HG03469 (cell line): ENCODE data around the gene SPAG9.

Source experiments
- ATAC-seq: cut with Tn5 transposase; IDR thresholded peaks from one replicate; pipeline ENCODE4 v1.9.1; 2021; ENCODE audit warnings: mild to moderate bottlenecking, moderate library complexity, moderate number of reproducible peaks; ENCODE audit not compliant: unreplicated experiment

SPAG9 gene

DNA sequence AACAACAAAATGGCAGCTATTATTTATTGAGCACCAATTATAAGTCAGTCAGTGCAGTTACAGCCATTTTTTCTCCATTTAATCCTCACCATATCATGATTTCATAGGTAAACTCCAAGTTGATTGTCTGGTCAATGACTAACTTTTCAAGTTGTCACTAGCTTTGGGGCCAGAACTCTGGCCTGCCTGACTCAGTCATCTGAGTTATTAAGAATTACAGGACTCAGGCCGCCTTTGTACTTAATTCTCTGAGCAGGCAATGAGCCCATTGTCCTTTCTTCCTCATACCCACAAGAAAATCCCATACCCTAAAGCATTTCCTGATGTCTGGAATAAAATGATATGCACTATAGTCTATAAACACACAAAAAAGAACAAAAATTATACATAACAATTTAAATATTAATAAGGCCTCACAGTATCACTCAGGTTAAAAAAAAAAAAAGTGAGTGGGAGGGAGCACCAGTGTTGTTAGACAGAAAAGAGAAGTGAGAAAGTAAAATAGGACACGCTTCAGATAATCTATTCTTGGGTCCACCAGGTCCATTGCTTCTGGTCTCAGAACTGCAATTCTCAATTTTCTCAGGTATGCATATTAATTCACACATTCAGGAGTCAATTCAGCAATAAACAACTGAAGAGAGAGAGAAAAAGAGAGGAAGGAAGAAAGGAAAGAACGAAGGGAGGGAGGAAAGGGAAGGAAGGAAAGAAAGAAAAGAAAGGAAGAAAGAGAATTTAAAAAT is 70.2 kb downstream of the SPAG9 start:
- peak; percentile 59 for ATAC-seq

DNA sequence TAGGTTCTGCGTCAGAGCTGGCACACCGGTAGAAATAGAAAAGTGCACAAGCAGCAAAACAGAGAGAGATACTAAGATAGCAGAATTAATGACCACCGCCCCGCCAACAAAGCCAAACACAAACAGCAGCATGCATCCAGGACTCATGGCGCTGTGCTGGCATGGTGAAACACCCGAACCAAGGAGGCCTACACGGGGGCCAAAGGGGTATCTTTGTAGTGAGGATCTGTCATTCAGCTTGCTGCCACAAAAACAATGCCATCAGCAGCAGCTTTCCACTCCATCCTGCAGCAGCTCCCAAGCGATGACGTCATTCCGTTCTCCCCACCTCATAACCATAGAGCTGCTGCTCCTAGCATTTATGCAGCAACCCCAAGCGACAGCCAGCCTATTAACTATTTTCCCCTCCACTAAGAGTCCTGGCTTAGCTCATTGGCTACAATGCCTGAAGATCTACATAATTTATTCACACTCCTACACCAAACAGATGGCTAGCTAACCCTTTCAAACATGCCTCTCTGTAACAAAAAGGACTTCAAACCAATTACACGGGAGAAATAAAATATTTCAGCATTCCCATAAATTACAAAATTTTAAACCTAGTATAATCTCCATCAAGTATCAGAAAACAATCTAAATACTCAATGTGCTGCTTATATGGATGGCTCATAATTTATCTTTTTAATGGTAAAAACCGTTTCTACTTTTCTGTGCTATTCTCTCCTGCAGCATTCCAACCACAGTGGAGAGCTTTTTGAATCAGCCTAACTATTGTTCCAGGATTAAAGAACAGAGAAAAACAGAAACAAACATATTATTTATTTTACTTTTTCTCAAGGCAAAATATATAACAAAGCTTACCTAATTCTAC is 73.9 kb downstream of the SPAG9 start:
- no peak for ATAC-seq

DNA sequence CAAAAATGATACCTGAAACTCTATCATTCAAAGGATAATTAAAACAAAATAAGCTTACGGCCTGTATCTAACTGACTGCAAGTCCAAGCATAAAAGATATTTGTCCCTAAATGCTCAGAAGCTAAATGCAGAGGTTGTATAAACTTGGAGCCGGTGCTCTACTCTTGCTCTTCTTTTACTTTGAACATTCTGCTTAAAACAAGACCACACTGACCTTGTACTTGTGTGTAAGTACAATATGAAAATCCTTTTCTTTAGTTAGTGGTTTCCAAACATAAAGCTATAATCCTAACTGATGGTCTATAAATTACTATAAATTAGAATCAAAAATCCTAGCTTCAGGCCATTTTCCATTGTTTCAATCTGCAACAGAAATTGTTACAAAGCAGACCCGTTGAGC is 74.6 kb downstream of the SPAG9 start:
- ATAC-seq: no peak

DNA sequence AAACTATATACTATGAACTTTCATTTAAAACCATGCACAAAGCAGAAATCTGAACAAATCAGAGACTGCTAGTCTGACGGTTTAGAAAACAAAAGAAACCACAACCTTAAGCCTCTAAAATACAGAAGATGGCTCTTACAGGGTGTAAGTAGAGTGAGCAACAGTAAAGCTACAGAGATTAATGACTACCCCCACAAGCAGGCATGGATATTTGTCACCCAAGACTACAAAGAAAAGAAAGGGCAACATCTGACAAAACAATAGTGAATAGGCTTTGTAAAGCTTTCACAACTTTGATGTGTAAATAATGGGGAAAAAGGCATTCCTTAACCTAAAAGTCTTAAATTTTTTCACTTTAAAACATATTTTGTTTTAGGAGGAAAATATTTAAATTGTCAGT is 75.0 kb downstream of the SPAG9 start:
- no peak for ATAC-seq

DNA sequence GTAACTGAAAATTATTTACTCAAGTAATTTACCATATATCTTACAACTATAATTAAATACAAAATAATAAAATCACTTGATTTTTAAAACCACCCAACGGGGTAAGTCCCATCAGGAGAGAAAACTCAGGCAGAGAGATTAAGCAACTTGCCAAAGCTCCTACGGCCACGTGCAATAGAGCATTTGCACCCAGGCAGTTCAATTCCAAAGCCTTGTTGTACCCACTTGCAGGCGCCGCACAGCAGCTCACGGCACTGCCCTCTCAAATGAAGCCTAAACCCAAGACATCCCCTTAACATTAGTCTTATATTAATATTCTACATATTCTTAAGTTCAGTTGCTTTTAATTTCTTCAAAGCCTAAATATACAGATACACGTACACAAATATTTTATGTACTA is 75.7 kb downstream of the SPAG9 start:
- ATAC-seq: no peak

DNA sequence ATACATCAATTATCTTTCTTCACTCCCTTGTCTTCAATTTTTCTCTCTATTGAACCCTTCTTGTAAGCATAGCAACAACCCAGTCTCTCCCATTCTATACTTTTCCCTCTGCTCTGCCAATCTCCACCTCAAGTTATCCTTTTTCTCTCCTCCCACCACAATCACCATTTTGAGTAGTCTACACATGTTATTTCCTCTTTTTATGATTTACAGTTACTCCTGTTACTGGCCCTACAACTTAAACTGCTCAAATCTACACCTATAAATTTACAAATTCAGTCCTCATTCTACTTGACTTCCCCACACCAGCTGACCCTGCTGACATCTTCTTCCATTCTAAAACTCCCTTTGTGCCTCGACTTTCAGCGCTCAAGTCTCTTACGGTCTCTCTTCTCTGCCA is 84.6 kb downstream of the SPAG9 start:
- ATAC-seq: no peak

DNA sequence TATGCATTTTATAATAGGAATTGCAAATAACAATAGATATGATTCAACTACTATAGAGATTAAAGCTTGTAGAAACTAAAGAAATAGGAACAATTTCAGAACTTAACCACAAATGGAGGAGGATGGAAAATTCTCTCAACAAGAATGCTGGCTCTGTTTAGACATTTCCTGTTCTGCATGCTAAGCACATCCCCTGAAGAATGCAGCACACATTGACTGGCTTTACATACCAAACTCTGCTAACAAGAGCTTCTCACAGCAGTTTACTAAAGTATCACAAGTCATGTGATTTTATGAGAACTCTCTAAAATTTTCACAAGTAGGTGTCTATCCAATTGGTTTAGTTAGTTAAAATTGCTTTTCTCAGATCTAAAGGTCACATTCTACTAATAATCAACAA is 85.2 kb downstream of the SPAG9 start:
- no peak for ATAC-seq

DNA sequence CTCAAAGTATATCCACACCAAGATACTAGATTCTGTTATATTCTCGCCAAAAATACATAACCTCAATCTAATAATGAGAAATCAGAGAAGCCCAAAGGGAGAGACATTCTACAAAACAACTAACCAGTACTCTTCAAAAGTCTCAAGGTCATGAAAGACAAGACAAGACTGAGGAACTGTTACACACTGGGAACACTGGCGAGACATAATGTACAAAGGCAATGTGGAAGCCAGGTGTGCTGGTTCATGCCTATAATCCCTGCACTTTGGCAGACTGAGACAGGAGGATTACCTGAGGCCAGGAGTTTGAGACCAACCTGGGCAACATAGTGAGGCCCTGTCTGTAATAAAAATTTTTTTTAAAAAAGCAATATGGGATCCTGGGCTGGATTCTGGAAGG is 85.9 kb downstream of the SPAG9 start:
- ATAC-seq: no peak

DNA sequence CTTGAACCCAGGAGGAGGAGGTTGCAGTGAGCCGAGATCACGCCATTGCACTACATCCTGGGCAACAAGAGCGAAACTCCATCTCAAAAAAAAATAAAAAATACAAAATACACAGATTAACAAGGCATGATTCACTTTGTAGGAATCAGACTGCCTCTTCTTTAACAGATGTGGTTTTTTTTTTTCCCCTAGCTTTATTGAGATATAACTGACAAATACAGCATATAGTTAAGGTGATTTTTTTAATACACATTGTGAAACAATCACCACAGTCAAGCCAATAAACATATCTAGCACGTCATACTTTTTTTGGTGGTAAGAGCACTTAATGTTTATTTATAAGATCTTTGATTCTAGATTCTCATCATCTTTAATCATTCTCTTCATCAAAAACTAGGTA is 87.8 kb downstream of the SPAG9 start:
- ATAC-seq: no peak

DNA sequence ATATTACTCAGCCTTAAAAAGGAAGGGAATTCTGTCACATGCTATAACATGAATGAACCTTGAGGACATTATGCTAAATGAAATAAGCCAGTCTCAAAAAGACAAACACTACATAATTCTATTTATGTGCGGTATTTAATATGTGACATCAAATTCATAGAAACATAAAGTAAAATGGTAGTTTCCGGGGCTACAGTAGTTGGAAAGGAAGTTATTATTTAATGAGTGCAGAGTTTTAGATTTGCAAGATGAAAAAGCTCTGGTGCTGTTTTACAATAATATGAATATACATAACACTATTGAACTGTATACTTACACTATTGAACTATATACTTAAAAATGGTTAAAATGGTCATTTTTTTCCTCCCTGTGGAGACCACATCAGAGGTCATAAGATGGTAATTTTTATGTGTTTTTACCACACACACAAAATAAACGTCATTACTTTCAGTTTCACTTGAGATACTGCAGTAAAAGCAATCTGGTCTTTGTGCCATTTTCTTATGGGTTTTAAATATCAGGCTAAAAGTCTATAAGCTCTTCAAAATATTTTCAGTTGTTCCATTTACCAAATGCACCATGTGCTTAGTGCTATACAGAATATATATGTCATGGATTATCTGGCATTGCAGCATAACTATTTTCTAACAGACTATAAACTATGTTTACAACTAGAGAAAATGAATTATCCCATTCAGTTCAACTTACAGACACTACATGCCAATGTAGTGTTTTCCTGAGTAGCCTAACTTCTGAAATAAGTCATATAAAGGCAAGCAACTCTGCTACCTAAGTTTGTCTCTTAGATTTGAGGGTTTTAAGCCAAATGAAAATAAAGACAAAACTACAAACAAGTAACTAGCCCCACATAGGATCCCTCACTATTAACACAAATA is 90.9 kb downstream of the SPAG9 start:
- ATAC-seq: no peak

DNA sequence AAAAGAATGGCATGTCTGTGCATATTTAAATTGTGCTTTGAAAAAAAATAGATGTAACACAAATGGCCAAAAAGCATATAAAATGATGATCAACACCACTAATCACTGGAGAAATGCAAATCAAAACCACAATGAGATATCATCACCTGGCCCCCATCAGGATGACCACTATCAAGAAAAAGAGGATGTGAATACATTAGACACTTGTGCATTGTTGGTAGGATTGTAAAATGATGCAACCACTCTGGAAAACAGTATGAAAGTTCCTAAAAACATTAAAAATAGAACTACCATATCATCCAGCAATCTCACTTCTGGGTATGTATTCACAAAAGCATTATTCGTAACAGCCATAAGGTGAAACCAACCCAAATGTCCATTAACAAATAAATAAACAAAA is 91.5 kb downstream of the SPAG9 start:
- no peak for ATAC-seq

DNA sequence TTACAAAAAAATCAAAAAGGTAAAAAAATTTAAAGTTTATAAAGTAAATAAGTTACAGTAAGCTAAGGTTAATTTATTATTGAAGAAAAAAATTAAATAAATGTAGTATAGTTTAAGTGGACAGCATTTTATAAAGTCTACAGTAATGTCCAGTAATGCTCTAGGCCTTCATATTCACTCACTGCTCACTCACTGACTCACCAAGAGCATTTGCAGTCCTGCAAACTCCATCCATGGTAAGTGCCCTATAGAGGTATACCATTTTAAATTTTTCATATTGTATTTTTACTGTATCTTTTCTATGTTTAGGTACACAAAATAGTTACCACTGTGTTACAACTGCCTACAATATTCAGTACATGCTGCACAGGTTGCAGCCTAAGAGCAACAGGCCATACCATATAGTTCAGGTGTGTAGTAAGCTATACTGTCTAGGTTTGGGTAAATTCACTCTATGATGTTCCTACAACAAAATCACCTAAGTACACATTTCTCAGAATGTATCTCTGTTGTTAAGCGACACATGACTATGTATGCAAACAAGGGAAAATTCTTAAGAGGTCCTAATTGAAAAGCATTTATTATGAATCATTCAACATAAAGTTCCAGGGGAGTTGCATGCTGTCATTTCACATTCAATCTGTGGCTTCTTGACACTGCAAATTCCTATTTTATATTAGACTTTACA is 92.3 kb downstream of the SPAG9 start:
- no peak for ATAC-seq

DNA sequence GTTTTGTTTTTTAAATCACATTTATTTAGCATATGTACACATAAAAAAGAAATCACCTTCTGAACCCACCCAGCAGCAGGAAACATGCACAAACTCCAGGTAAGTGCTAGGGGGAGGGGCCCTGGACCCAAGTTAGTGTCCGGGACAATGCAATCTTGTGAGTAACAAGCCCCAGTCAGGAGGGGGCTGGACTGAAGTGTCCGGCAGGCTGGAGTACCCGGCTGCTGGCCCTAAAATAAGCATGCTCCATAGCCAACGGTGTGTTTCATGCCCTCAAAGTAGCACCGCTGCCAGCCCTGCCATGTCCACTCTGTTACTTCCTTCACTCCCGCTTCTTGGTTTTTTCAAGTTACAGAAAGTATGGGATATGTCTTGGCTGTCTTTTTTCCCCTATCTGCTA is 102.1 kb downstream of the SPAG9 start:
- no peak for ATAC-seq

DNA sequence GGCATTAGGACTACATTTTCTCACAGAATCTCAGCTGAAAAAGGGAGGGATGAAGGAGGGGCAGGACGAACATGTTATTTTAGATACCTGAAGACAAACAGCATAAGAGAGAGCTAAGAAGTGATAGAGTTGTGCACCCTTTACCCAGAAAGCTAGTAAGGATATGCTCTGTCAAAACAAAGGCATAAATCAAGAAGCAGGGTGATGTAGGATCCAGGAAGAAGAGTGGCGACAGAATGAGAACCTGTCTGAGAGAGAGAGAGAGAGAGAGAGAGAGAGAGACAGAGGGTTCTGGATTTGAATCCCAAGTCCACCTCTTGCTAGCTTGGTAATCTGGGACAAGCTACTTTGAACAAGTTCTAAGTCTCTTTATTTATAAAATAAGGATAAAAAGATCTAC is 103.4 kb downstream of the SPAG9 start:
- ATAC-seq: no peak

DNA sequence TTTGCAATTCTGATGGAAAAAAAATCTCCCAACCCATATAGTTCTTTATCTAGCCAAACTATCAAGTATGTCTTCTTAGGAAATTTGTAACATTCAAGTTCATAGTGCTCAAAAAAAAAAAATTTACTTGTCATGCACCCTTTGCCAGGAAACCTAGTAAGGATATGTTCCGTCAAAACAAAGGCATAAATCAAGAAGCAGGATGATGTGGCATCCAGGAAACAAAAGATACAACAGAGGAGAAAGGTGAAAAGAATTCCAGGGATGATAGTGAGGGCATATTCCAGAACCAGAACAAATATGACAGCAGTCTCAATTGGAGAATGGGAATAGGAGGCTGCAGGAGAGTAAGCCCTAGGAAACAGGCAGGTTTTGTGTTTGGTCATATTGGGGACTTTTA is 104.6 kb downstream of the SPAG9 start:
- no peak for ATAC-seq

DNA sequence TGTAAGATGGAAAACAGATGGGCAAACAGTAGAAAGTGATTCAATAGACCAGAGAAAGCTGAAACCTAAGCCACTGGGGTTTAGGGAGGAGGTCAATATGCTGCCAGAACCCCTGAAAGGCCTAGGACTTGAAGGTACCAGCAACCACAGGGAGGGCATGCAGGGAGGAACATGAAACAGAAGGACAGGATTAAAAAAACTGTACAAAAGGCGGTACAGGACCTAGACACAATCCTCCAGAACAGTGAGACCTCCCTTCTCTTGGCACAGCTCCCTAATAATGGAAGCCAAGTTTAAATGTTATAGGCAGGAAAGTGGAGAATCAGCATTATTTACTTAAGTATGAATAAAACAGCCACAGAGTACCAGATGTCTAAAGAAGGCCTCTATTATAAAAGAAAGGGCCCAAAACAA is 105.5 kb downstream of the SPAG9 start:
- ATAC-seq: no peak

DNA sequence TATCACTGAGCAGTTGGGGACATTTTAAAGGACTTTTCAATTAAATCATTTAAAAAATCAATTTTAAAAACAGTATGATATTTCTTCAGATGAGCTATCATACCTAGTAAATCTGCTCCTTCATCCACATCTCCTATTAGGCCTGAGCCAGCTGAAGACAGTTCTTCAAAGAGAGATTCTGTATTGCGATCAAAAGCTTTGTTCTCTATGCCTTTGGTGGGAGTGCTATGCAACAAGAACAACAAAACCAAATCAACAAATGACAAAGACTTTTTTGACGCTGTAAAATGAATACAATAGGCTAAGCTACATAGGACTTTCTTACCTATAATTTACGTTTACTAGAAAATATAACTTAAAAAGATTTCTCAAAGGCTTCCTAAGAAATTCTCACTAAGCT is 106.5 kb downstream of the SPAG9 start:
- no peak for ATAC-seq

DNA sequence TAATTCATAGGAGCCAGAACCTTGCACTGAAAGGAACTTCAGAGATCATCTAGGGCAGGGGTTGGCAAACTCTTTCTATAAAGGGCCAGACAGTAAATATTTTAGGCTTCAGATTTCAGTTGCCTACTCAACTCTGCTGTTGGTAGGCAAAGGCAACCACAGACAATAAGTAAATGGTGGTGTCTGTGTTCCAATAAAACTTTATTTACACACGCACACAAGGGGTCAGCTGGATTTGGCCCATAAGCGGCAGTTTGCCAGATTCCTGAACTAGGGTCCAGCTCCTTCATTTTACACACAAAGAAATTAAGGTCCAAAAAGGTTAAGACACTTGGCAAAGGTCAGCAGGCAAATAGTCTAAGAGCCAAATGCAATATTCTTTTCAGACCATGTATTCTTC is 107.3 kb downstream of the SPAG9 start:
- no peak for ATAC-seq

DNA sequence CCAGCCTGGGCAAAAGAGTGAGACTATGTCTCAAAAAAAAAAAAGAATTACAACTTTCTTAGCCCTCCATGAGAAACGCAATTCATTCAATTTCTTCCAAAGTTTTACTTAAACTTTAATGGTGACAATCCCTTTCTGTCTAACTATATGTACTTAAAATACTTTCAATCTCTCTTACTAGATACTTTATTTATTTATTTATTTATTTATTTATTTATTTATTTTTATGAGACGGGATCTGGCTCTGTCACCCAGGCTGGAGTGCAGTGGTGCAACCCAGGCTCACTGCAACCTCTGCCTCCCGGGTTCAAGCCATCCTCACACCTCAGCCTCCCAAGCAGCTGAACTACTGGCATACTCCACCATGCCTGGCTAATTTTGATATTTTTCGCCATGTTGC is 108.1 kb downstream of the SPAG9 start:
- no peak for ATAC-seq

DNA sequence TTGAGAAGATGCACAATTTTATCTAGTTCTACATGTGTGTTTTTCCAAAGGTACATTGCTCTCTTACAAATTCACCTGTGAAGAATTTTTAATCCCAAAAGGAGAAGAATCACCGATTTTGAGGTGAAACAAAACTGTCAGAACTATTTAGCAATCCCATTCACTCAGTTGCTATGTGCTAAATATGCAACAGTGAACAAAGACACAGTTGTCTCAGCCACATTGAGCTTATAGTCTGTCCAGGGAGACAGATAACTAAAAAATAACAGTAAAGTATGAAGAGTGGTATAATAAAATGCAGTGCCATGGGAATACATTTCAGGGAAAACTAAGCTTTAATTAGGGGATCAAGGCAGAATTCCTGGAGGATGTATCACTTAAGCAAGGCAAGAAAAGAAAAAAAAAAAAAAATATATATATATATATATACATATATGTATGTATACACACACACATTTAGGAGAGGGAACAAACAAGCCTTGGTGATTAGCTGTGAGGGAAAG is 110.4 kb downstream of the SPAG9 start:
- ATAC-seq: no peak

DNA sequence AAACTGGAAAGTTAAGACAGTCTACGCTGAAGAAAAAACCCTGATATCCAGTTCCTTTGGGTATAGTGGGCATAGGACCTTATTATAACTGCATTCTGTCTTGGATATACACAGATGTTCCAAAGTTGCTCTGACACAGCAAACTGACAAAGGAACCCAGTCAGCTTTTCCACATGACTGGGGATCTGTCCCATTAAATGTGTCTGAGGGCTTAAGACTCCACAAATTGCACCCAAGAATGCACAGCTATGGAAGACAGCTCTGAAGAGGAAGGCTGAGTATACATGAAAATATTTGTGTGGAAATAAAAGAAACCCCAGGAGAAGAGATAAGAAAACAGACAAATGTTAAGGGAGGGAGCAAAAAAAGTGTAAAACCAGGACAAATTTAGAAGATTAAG is 114.1 kb downstream of the SPAG9 start:
- ATAC-seq: no peak
